DND-41 (cell line): ENCODE measurements around the gene KRT80.

Experiments
- ATAC-seq: fragments of 200-7000 bp; cut with Tn5 transposase; 3 replicates; pipeline ENCODE4 v1.9.1; 2021; ENCODE audit warnings: low read depth; ENCODE audit not compliant: insufficient read depth
- DNase-seq: peaks from one replicate; pipeline ENCODE4 v3.0.0-alpha.2; 2020
- H2AFZ ChIP-seq: 2 replicates; pipeline ENCODE4 v1.6.0; 2012; ENCODE audit warnings: low read depth, low read length
- H3K27ac ChIP-seq: 2 replicates; pipeline ENCODE4 v1.5.1; 2012; ENCODE audit warnings: low read length, inconsistent platforms
- H3K27me3 ChIP-seq: fragments of 200-600 bp; sonication (generic); 2 replicates; pipeline ENCODE4 v1.6.0; 2012; ENCODE audit warnings: low read length, mild to moderate bottlenecking, inconsistent platforms; ENCODE audit not compliant: insufficient read depth, poor library complexity
- H3K36me3 ChIP-seq: 2 replicates; pipeline ENCODE4 v1.5.1; 2012; ENCODE audit warnings: low read length, inconsistent platforms; ENCODE audit not compliant: insufficient read depth
- H3K4me1 ChIP-seq: 2 replicates; pipeline ENCODE4 v1.5.1; 2012; ENCODE audit warnings: mild to moderate bottlenecking, low read length; ENCODE audit not compliant: insufficient read depth
- H3K4me2 ChIP-seq: 2 replicates; pipeline ENCODE4 v1.6.0; 2012; ENCODE audit warnings: mild to moderate bottlenecking, moderate library complexity, low read length, inconsistent platforms; ENCODE audit not compliant: insufficient read depth
- H3K4me3 ChIP-seq, 2 experiments: fragments of 200-600 bp in 1 of 2; shearing (Covaris generic) in 1 of 2; 2 replicates each; pipeline ENCODE4 v1.5.1; 2012 to 2016; ENCODE audit warnings: inconsistent platforms in 2 of 2, low read length in 2 of 2, mild to moderate bottlenecking in 2 of 2, low read depth in 1 of 2, moderate library complexity in 1 of 2
- H3K79me2 ChIP-seq: 2 replicates; pipeline ENCODE4 v1.6.0; 2012; ENCODE audit warnings: low read length, inconsistent platforms; ENCODE audit not compliant: insufficient read depth
- H3K9ac ChIP-seq: 2 replicates; pipeline ENCODE4 v1.6.0; 2012; ENCODE audit warnings: low read depth, mild to moderate bottlenecking, inconsistent platforms, low read length, moderate library complexity
- H3K9me3 ChIP-seq: 2 replicates; pipeline ENCODE4 v1.5.1; 2012; ENCODE audit warnings: low read length, moderate library complexity, mild to moderate bottlenecking, inconsistent platforms; ENCODE audit not compliant: insufficient read depth, severe bottlenecking
- H4K20me1 ChIP-seq: 2 replicates; pipeline ENCODE4 v1.6.0; 2012; ENCODE audit warnings: low read length; ENCODE audit not compliant: insufficient read depth
- CTCF ChIP-seq: IDR thresholded peaks from 2 replicates; pipeline ENCODE4 v1.5.1; 2012; ENCODE audit warnings: borderline replicate concordance, low read length, moderate library complexity, mild to moderate bottlenecking; ENCODE audit not compliant: poor library complexity, severe bottlenecking; ENCODE audit errors: extremely low read depth
- EZH2 ChIP-seq: IDR thresholded peaks from 3 replicates; pipeline ENCODE4 v1.6.1; 2012; ENCODE audit warnings: borderline replicate concordance, low read depth, mild to moderate bottlenecking, moderate library complexity, low read length, inconsistent platforms; ENCODE audit not compliant: severe bottlenecking

The KRT80 gene

DNA sequence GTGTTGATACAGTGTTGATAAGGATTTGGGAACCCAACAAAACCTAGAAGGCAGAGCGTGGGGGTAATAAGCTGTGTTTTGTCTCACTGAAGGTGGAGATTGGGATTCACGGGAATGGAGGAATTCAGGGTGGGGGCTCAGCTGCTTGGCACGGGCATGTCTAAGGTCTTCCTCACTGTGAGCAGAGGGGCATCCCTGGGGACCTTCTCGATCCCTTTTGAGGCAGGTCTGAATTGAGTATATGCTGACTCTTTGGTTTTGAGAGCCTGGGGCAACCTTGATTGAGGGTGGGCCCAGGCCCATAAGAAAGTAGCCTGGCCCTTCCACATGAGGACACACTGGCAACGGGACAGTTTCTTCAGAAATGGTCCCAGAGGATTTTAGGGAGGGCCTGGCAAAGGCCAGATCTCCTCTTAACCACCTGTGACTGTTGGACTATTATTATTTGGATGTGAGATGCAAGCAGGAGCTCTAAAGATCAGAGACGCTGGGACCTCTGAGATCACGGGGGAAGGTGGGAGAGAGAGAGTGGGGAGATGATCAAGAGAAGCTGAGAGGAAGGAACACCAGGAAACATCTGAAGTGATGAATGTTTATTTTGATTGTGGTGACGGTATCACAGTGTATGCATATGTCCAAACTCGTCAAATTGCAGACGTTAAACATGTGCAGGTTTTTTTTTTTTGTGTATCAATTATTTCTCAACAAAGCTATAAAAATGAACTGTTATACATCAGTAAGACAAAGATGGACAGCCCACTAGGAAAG is 63.9 kb downstream of the KRT80 start:
- Histone ChIP-seq H3K79me2 (no peaks in the 10 kb centered on the region), H2AFZ (no peak overlapping the region), H3K9me3 (no peaks in the 10 kb centered on the region), H3K27me3 (peaks cover 5% of the 10 kb centered on the region), H4K20me1 (no peaks in the 10 kb centered on the region), H3K4me2 (no peak overlapping the region), H3K27ac (no peak overlapping the region), H3K4me3 (no peak overlapping the region), H3K9ac (no peak overlapping the region), H3K4me1 (no peaks in the 10 kb centered on the region), H3K36me3 (no peaks in the 10 kb centered on the region)
- no peak for DNase-seq
- ATAC-seq = no peak
- TF ChIP-seq CTCF (no peak), EZH2 (no peak)

DNA sequence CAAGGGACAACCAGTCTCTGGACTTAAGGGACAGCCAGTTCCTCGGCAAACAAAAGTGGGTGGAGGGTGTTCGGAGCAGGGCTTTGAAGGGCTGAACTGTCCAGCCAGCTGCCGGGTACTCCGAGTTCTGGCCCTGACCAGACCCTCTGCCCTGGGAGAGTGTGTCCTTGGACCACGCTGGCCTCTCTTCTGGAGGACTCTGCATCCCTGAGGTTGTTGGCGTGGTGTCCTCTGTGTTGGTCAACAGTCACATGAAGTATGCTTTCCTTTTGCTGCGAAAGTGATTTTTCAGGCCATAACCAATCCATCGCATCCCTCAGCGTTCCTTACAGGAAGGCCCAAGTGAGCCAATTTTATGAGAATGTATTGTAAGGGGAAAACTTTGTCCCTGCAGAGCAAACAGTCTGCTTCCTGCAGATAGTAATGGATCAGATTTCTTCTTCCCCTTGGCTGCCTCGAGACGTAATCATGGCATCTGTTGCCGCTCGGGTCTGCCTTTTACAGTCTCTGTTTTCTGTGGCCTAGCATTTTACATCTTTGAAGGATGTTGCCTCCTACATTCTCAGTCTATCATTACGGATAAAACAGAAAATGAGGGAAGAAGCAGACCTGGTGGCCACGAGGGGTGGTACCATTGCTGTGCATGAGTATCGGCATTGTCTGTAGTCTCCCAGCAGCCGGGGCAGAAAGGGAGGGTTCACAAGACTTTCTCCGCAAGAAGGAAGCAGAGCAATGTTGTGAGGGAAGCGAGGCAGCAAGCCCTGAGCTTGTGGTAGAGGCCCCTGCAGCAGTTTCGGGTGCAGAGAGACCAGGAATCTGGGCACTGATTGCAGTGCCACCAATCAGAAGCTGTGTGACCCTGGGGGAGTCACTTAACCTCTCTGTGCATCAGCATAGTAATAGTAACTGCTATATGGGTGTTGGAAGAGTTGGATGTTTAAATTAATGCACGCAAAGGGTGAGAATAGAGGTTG is 64.9 kb downstream of the KRT80 start:
- Histone ChIP-seq H3K4me2 (no peak overlapping the region), H3K9me3 (no peaks in the 10 kb centered on the region), H4K20me1 (no peaks in the 10 kb centered on the region), H3K79me2 (no peaks in the 10 kb centered on the region), H2AFZ (no peak overlapping the region), H3K27ac (no peak overlapping the region), H3K27me3 (peaks cover 3% of the 10 kb centered on the region), H3K36me3 (no peaks in the 10 kb centered on the region), H3K4me3 (no peak overlapping the region), H3K9ac (no peak overlapping the region), H3K4me1 (no peaks in the 10 kb centered on the region)
- TF ChIP-seq EZH2 = no peak
- TF ChIP-seq CTCF = no peak
- DNase-seq = no peak
- ATAC-seq = no peak

DNA sequence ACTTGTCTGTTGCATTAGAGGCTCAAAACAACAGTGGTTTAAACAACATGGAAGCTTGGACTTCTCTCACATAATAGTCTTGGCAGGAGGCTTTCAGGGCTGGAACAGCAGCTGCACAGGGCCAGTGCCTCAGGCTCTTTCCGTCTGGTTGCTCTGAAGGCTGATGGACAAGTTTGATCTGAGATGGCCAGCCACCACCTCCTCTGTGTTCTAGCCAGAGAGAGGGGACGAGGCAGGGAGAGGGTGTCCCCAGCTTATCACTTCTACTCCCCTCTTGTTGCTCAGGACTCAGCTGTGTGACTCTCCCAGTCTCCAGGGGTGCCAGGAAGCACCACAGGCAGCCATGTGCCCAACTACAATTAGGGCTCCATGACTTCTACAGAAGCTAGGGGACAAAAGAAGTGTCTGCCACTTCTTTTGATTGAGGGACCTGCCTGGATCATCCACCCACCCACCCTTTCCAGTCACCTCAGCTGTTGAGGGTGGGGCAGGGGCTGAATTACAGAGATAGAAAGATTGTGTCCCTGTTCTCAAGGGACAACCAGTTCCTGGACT is 65.7 kb downstream of the KRT80 start:
- H3K79me2 ChIP-seq = no peaks in the 10 kb centered on the region
- TF ChIP-seq CTCF (no peak), EZH2 (no peak)
- no peak overlapping the region for H3K4me3 ChIP-seq
- H3K36me3 ChIP-seq = no peaks in the 10 kb centered on the region
- no peaks in the 10 kb centered on the region for H4K20me1 ChIP-seq
- H3K27me3 ChIP-seq = no peaks in the 10 kb centered on the region
- ATAC-seq (no peak), DNase-seq (no peak)
- no peak overlapping the region for H3K9ac ChIP-seq
- no peak overlapping the region for H3K27ac ChIP-seq
- no peaks in the 10 kb centered on the region for H3K9me3 ChIP-seq
- no peak overlapping the region for H3K4me2 ChIP-seq
- no peak overlapping the region for H2AFZ ChIP-seq
- H3K4me1 ChIP-seq = no peaks in the 10 kb centered on the region
